ENCODE results near the gene TGIF1. TPM values are rescaled to one million over a fixed set of nuclear protein-coding genes. Genes with fewer than 3 reads are reported as not detected.

The TGIF1 gene
- total RNA-seq, 4 donors from 2014 or later: 64.5 to 123 (median 88.7) TPM

GRCh38 chr18:3504637-3505036 is 54.7 kb downstream of the TGIF1 start:
- ATAC-seq (ENCODE audit: low FRiP score): no peak
- no peak for TF ChIP-seq CTCF (IDR thresholded peaks at IDR 0.05)
- DNase-seq (ENCODE audit: low spot score): no peak

GRCh38 chr18:3508576-3509549 is 58.9 kb downstream of the TGIF1 start:
- DNase-seq (ENCODE audit: low spot score): no peak
- ATAC-seq (ENCODE audit: low FRiP score): no peak
- TF ChIP-seq CTCF (IDR thresholded peaks at IDR 0.05): no peak

Other genes starting within 250 kb of the TGIF1 start
- gene MYOM1, start 230.2 kb upstream of the TGIF1 start, total RNA-seq: 1 to 10 TPM; 2.6 to 8.5 (median 2.9) TPM
- gene MYL12A, start 202.4 kb upstream of the TGIF1 start, total RNA-seq: 100 to 1,000 TPM; 393 to 814 (median 535) TPM
- 100 to 1,000 TPM; 263 to 352 (median 318) TPM for gene MYL12B, start 188.0 kb upstream of the TGIF1 start, total RNA-seq

Data from omental fat pad (tissue), 4 donors.